Activated CD8-positive, alpha-beta T cell treated with anti-CD3 and anti-CD28 coated beads for 36 hours (primary cell): ENCODE data around the gene KIRREL3. TPM values are rescaled to one million over a fixed set of nuclear protein-coding genes. Genes with fewer than 3 reads are reported as not detected.

Experiments used
- ATAC-seq: fragments of 200-7000 bp; cut with Tn5 transposase; one replicate; pipeline ENCODE4 v1.10.0; 2021; ENCODE audit warnings: mild to moderate bottlenecking, moderate library complexity
- CTCF ChIA-PET: fragments of 350-600 bp; sonication (Branson Sonifier 250); formaldehyde crosslinking; loops from one replicate; lab custom pipeline; 2021; ENCODE audit warnings: antibody characterized with exemption; lab: Charles Lee
- POLR2A ChIA-PET: fragments of 350-600 bp; sonication (Branson Sonifier 250); formaldehyde crosslinking; loops from one replicate; lab custom pipeline; 2021; ENCODE audit warnings: antibody characterized with exemption; lab: Charles Lee
- DNase-seq: peaks from one replicate; pipeline ENCODE4 v3.0.0-alpha.2; 2020
- H3K27ac Mint-ChIP-seq: one replicate; pipeline ENCODE4 v1.8.0; 2021; ENCODE audit warnings: mild to moderate bottlenecking, mixed read lengths
- H3K27me3 Mint-ChIP-seq: one replicate; pipeline ENCODE4 v1.8.0; 2021; ENCODE audit warnings: mixed read lengths
- H3K36me3 Mint-ChIP-seq: one replicate; pipeline ENCODE4 v1.8.0; 2021; ENCODE audit warnings: low read depth, mixed read lengths
- H3K4me1 Mint-ChIP-seq: one replicate; pipeline ENCODE4 v1.8.0; 2021; ENCODE audit warnings: low read depth, mixed read lengths
- H3K4me3 Mint-ChIP-seq: one replicate; pipeline ENCODE4 v1.8.0; 2021; ENCODE audit warnings: mild to moderate bottlenecking, moderate library complexity, mixed read lengths
- H3K9me3 Mint-ChIP-seq: one replicate; pipeline ENCODE4 v1.8.0; 2021; ENCODE audit warnings: mixed read lengths
- CTCF ChIP-seq: fragments of 200-600 bp; IDR thresholded peaks from one replicate; pipeline ENCODE4 v1.8.0; 2022; ENCODE audit warnings: antibody characterized with exemption, mild to moderate bottlenecking
- intact Hi-C: fragments of 100-400 bp; cut with micrococcal nuclease; formaldehyde crosslinking; loops from one replicate; pipeline ENCODE4 v1.10.0; 2022
- total RNA-seq, 2 experiments: library from RNA; stranded (reverse); gene quantifications; one replicate each; pipeline ENCODE4 v1.2.3, GENCODE V29; 2021

Gene KIRREL3
- total RNA-seq, 2 experiments from 2014 or later = not detected

GRCh38 chr11:126432525-126432924, 568.0 kb downstream of the KIRREL3 start:
- DNase-seq (no peak), ATAC-seq (no peak)
- no peak for TF ChIP-seq CTCF
- H3K4me3 Mint-ChIP-seq = no peak overlapping the region
- no peaks in the 10 kb centered on the region for H3K36me3 Mint-ChIP-seq
- H3K27ac Mint-ChIP-seq = no peak overlapping the region
- CTCF ChIA-PET = interaction anchor here (2.2 kb wide), 1 partner anchor 48 kb away, joined by 9 read pairs; no protein-coding TSS in a partner anchor
- intact Hi-C loops = no loop called here
- H3K4me1 Mint-ChIP-seq = no peaks in the 10 kb centered on the region
- H3K27me3 Mint-ChIP-seq = no peaks in the 10 kb centered on the region
- POLR2A ChIA-PET = interaction anchor here (1.1 kb wide), 1 partner anchor 47 kb away, joined by 3 read pairs; no protein-coding TSS in a partner anchor
- no peaks in the 10 kb centered on the region for H3K9me3 Mint-ChIP-seq

- H3K27me3 Mint-ChIP-seq = no peaks in the 10 kb centered on the region
- no peak for ATAC-seq
- DNase-seq = no peak
- ChIA-PET POLR2A (no interaction called here), CTCF (interaction anchor here (1.0 to 2.2 kb wide), 2 partner anchors 23 to 49 kb away, joined by 3 to 9 read pairs; no protein-coding TSS in a partner anchor)
- no peak overlapping the region for H3K27ac Mint-ChIP-seq
- H3K4me1 Mint-ChIP-seq = no peaks in the 10 kb centered on the region
- no peak overlapping the region for H3K4me3 Mint-ChIP-seq
- no peak for TF ChIP-seq CTCF
- no peaks in the 10 kb centered on the region for H3K36me3 Mint-ChIP-seq
- intact Hi-C loops = no loop called here
- no peaks in the 10 kb centered on the region for H3K9me3 Mint-ChIP-seq
These were observed 568.5 kb downstream of the KIRREL3 start for GRCh38 chr11:126432065-126432461.

GRCh38 chr11:126431401-126432064, 569.0 kb downstream of the KIRREL3 start:
- H3K27me3 Mint-ChIP-seq = no peaks in the 10 kb centered on the region
- H3K4me3 Mint-ChIP-seq = no peak overlapping the region
- DNase-seq = no peak
- CTCF ChIA-PET = interaction anchor here (1.0 to 2.2 kb wide), 2 partner anchors 22 to 49 kb away, joined by 3 to 9 read pairs; no protein-coding TSS in a partner anchor
- no peaks in the 10 kb centered on the region for H3K4me1 Mint-ChIP-seq
- ATAC-seq = no peak
- no peak for TF ChIP-seq CTCF
- H3K27ac Mint-ChIP-seq = no peak overlapping the region
- POLR2A ChIA-PET = no interaction called here
- no peaks in the 10 kb centered on the region for H3K9me3 Mint-ChIP-seq
- no peaks in the 10 kb centered on the region for H3K36me3 Mint-ChIP-seq
- intact Hi-C loops = no loop called here

- intact Hi-C loops = no loop called here
- no peak overlapping the region for H3K4me3 Mint-ChIP-seq
- no peaks in the 10 kb centered on the region for H3K4me1 Mint-ChIP-seq
- no peak for ATAC-seq
- H3K27ac Mint-ChIP-seq = no peak overlapping the region
- H3K9me3 Mint-ChIP-seq = no peaks in the 10 kb centered on the region
- H3K27me3 Mint-ChIP-seq = no peaks in the 10 kb centered on the region
- CTCF ChIA-PET = interaction anchor here (1.0 to 2.7 kb wide), 2 partner anchors 21 to 50 kb away, joined by 3 to 9 read pairs; no protein-coding TSS in a partner anchor
- POLR2A ChIA-PET = no interaction called here
- no peak for DNase-seq
- no peak for TF ChIP-seq CTCF
- H3K36me3 Mint-ChIP-seq = no peaks in the 10 kb centered on the region
These were observed 569.8 kb downstream of the KIRREL3 start for GRCh38 chr11:126430581-126431335.
